Anterior cingulate cortex (tissue), 58 donors: Measurements from ENCODE around the gene UBE2E3.
A peak's percentile ranks its signal among the peaks of the same experiment; 100 is the strongest.
"Not testable (repeated sequence)": the region's sequence is repeated elsewhere in the genome, so short reads cannot be mapped to it uniquely, and the experiment has no call there.

Experiments
- DNase-seq, 58 donors: peaks; one replicate each; lab custom pipeline; 2025; lab: John Stamatoyannopoulos, UW

UBE2E3 gene

DNA sequence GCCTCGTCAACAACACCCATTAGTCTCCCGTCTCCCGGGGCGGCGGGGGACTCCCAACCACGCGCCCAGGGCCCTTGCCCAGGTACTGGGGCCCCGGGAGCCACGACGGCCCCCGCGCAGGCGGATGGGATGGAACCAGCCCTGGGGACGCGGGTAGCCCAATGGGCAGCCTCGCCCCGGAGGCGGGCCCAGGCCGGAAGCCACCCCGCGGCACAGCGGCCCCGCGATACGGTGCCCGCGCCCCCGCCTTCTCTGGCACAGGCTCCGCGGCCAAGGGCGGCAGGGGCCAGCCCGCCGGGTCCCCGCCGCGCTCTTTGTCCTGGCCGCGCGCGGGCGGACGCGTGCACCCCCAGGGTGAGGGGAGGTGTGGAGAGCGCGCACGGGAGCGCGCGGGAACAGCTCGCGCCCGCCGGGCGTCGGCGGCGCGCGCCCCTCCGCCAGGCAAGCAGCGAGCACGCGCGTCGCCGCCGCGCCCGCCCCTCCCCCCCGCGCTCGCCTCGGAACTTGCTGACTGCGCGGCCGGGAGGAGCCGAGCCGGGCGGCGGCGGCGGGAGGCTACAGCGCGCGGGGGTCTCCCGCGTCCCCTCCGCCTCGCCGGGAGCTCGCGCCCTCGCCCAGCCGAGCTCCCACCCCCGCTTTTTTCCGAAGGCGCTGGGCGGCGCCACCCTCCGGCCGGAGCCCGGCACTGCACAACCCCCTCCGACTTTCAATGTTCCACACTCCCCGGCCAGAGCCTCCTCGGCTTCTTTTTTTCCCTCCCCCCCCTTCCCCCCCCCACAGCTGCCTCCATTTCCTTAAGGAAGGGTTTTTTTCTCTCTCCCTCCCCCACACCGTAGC, at the start of gene UBE2E3:
Gene UBE2E3, plus strand, starts transcription at position 500 of the 837 bp plus-strand sequence. CDS start 1,438 bp downstream, outside the sequence.
- DNase-seq = peak in 56 of 58 donors; percentile 46 to 93 (median 83)

DNA sequence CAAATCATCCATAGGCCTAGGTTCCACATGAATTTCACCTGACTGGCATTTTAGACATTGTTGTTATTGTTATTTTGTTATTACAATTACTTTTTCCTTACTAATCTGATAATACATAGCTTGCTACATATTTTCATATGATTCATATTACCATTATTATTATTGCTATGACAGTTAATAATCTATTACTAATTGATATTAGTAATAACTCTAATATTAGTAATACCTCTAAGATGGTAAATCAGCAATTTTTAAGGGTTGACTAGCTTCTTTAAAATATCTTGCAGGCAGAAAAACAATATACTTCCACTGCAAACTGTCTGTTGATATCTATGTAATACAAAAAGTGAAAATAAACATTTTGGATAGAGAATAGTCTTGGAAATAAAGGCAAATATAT, 48.6 kb upstream of the UBE2E3 start:
- DNase-seq = no peak

DNA sequence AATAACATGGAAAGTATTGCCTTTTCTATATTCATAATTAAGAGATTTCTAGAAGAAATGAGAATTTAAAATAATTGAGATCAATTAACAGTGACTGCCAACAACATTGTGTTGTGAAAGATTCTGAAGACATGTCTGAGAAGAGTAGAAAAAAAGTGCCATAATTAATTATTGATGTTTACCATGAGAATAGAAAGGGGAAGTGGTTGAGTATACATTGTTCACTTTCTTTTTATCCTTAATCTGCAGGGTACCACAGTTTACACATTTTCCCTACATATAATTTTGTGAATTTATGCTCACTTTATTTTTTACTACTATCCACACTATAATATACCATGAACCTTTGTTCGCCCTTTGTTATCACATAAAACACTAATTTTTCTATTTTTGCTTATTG, 47.1 kb upstream of the UBE2E3 start:
- DNase-seq = no peak

DNA sequence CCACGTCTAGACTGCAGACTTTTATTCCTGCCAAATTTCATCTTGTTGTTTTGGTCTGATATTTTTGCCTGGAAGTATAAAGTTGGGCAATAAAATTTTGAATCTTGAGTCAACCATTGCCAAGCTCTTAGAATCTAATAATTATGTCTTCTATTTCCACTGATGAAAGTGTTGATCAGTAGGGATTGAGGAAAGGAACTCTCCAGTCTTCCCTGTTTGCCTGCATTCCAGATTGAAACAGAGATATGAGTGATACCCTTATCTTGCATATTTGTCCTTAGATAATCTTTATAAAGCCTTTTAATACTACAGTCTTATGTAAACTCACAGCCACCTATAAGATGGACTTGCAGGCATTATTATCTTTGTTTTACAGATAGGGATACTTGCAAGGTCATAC, 45.5 kb upstream of the UBE2E3 start:
- no peak for DNase-seq

DNA sequence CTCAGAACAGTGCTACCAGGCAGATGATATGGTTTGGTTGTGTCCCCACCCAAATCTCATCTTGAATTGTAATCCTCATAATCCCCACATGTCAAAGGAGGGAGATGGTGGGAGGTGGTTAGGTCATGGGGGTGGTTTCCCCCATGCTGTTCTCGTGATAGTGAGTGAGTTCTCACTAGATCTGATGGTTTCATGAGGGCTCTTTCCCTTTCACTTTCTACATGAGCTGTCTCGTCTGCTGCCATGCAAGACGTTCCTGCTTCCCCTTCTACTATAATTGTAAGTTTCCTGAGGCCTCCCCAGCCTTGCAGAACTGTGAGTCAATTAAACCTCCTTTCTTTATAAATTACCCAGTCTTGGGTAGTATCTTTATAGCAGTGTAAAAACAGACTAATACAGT, 42.9 kb upstream of the UBE2E3 start:
- not testable (repeated sequence) for DNase-seq

DNA sequence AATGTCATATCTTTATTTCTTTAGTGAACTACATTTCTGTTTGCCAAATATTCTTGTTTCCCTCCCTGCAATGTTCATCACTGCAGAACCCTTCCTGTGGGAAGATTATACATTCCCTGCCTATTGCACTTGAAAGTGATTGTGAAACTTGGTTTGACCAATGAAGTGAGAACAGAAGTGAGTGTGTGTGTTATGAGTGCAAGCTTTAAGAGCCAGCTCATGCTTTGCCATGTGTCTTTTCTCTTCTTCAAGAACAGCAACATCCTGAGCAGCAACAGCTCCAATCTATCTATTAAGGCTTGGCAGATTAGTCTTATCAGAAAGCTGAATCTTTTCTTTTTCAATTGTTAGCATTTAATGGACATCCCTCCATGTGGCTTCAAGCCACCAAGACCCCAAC, 42.0 kb upstream of the UBE2E3 start:
- no peak for DNase-seq

DNA sequence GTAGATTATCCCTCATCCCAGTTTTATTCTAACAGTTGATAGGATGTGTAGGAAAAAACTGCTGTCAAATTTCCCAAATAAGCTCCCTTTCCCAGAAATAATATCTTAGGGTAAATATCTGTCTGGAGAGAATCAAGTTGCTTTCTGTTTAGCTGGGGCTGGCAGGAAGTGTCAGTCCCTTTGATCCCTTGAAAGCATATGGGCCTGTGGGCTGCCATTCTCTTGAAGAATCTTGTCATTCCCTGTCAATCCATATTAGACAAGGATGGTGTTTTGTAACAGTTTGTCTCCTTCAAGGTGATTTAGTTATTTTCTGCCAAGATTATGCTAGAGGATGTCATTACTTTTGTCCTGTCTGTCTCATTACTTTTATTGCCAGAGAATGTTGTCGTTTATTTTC, 37.1 kb upstream of the UBE2E3 start:
- no peak for DNase-seq

DNA sequence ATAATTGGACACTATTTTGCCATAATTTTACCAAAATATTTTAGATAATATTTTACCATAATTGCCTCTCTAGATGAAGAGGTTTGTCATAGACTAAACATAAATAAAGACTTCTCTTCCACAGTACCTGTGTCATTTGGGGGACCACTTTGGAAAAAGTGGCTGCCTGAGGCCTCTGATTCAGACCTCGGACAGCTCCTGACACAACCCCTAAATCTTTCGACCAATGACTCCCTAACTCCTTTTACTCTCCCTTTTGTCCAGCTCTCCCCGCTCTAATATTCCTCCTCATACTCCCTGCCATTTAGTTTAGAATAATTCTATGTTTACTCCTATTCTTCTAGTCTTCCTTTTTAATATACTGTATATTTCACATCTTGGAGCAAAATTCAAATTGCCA, 36.0 kb upstream of the UBE2E3 start:
- no peak for DNase-seq

DNA sequence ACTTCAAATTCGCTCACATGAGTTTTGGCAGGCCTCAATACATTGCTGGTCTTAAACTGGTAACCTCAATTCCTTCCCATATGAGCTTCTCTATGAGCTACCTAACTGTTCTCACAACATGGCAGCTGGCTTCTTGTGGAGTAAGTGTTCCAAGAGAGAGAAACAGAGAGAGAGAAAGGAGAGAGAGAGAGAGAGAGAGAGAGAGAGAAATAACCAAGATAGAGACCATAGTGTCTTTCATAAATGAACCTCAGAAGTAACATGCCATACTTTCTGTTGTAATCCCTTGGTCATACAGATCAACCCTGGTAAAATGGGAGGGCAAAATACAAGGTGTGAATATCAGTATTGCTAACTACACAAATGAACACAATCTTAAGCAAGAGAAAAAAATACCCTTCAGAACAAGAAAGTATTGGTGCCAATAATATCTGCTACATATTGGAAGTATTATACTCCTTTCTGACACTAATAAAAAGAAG, 33.2 kb upstream of the UBE2E3 start:
- no peak for DNase-seq

DNA sequence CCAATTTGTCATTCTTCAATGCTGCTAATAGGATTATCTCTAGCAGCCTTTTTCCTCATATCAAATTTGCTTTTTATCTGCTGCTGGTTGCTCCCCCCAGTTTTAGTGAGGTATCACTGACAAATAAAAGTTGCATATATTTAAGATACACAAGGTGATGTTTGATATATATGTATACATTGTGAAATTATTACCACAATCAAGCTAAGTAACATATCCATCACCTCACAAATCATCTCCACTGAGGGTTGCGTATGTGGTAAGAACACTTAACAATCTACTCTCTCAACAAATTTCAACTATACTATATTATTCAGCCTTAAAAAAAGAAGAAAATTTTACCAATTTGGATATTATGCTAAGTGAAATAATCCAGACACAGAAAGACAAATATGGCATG, 30.5 kb upstream of the UBE2E3 start:
- no peak for DNase-seq

DNA sequence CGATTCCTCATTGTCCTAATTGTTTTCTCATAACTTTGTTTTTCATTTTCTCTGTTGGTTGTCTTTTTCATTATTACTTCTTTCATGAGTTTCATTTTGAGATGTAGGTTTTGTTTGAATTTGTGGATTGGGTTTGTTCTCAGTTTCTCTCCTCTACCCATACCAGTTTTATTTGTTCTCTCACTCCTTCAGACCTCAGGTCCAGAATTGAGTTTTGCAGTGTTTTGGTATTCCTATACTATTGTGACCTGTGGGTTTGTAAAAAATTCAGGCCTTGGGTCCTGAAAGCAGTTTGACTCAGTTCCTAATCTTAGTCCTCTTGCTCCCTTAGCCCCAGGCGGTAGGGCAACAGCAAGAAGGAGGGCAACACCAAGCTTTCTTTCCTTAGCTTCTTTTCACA, 28.3 kb upstream of the UBE2E3 start:
- no peak for DNase-seq

DNA sequence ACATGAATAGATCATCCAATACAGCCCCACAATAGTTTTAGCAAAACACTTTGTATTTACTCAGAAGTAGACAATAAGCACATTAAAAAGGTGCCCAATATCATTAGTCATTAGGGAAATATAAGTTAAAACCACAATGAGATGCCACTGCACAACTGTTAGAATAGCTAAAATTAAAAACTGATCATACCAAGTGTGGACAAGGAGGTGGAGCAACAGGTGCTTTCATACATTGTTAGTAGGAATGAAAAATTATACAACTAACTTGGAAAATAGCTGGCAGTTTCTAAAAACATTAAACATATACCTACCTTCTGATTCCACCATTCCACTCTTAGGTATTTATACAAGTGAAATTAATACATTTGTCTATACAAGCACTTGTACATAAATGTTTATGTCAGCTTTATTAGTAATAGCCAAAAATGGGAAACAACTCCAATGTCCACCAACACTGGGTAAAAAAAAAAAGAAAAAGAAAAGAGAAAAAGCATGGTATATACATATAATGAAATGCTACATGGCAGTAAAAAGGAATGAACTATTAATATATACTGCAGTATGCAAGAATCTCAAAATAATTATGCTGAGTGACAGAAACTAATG, 27.6 kb upstream of the UBE2E3 start:
- DNase-seq = no peak

DNA sequence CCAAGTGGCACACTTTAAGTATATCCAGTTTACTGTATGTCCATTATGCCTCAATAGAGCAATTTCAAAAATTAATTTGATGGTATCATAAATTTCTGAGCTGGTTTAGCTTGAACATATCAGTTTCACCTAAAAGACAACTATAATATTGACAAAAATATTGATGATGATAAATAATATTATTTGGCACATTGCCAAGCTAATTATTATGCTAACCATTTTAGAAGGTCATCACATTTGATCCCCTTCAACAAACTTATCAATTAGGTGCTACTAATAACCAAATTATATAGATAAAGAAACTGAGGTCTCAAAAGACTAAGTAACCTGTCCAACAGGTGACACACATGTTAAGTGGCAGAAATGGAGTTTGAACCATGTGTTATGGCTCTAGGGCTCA, 26.9 kb upstream of the UBE2E3 start:
- DNase-seq = no peak

DNA sequence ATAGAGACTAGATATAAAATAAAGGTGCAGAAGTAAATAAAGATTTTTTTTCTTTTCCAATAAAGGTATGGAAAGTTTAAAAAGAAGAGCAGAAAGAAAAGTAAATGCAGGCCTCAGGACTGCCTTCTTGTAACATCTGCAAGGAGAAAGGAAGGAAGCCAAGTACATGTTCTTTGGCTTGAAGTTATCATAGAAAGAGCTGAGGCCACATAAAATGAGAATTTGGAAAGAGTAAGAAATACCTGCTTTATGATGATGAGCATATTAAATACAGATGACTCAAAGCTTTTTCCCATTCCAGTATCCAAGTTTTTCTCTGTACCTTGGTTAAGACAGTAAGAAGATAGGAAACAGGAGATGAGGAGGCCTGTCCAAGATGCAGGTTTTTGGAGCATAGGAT, 25.3 kb upstream of the UBE2E3 start:
- no peak for DNase-seq

DNA sequence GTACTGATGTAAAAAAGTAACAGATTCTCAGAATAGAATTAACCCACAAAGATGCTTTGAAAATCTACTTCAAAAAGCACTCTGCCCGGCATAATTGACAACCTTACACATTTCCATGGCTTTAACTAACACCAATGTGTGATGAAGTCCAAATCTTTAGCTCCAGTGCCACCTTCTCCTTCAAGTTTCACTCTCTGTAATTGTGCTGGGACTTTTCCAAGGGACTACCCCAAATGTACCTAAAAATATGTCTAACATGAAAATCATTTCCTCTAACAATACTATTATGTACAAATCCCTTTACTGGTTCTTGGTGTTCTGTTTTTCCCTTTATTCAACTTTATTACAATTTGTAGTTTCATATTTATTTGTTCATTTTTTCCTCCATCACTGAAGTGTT, 20.6 kb upstream of the UBE2E3 start:
- DNase-seq = no peak

DNA sequence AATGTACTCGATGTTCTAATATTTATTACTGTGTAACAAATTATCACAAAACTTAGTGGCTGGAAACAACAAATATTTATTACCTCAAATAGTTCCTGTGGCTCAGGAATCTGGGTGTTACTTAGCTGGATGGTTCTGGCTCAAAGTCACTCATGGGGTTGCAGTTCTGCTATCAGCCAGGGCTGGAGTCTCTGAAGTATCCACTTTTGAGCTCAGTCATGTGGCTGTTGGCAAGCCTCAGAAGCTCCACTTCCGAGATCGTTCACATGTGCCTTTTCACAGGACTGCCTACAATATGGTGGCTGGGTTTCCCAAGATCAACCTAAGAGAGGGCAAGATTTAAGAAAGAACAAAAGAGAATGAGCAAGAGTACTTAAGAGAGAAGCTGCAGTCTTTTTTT, 19.4 kb upstream of the UBE2E3 start:
- DNase-seq = no peak

DNA sequence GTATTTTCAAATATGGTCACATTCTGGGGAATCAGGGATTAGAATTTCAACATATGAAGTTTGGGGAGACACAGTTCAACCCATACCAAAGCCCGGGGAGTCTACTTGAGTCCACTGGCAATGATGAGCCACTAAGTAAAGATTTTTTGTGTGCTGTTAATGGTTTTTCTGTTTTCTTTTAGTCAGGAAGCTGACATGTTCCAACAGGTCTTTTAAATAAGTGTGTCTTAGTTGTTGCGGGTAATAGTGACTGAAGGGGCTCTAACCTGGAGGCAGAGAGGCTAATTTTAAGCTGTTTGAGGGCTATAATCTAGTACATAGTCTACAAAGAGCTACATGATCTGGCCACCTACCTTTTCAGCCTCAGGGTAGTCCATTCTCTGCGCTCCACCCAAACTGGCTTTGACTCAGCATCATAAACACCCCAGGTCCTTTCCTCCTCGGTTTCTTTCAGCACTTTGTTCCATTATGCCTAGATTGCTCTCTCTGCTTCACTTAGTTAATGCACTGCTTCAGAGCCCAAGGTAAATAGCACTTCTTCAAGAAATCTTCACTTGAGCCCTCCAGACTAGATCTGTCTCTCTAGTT, 17.6 kb upstream of the UBE2E3 start:
- DNase-seq = no peak

DNA sequence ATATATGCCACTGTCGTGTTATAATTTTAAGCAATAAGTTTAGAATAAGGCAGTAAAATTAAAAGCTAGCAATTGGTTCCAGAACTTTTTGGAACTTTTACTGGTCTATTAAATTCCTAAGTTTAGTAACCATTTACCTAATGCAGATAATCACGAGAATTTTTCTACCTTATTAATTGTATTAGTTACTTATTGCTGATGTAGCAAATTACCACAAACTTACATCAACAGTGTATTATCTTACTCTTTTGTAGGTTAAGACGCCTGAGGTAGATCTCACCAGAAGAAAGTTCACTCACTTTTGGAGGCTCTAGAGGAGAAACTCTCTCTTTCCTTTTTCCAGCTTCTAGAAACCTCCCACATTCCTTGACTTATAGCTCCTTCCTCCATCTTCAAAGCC, 14.0 kb upstream of the UBE2E3 start:
- no peak for DNase-seq

DNA sequence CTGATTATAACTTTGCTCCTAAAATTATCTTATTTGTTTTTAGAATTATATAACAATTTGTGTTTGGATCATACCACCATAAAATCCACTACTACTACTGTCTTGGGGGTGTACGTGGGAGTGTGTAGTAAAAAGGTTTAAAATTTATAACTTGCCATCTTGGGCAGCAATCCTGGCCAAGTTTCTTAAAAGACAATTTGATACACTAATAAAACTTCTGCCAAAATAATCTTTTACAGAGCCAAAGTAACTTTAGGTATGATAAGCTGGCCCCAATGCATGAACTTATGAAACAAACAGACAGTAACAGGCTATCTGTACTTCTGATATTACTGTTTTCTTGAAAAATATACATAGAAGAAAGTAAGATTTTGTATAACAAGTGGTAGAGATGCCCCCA, 11.3 kb upstream of the UBE2E3 start:
- no peak for DNase-seq

DNA sequence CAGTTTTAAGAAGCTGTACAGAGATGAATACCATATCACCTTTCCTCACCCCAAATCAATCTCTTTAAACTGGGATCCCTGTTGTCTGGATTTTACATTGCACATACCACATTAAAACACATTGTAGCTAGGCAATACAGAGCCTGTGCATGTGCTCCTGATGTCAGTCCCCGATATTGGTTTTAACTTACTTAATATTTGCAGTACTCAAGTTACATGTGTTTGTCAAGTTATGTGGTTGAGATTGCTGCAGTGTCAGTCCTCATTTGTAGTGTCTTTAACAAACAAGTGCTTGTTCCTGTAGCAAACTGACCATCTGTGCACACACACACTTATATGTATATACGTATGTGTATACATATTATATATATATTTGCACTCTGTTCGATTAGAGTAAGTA, 10.4 kb upstream of the UBE2E3 start:
- no peak for DNase-seq

DNA sequence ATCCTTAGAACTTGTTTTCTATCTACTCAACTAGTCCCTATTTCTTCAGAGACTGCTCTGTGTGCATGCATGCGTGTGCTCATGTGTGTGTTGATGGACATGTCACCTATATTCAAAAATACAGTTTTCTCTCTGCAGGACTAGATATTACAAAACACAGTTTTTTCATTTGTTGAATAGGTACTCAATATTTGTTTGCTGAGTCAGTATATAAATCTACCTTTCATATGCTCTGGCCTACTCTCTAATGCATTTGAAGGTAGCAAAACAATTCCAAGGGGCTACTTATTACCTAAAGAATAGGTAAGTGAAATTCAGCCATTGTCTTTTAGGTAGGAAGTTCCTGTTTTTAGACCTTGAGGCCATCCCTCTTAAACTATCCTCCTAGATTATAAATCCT, 8.6 kb upstream of the UBE2E3 start:
- DNase-seq = no peak

DNA sequence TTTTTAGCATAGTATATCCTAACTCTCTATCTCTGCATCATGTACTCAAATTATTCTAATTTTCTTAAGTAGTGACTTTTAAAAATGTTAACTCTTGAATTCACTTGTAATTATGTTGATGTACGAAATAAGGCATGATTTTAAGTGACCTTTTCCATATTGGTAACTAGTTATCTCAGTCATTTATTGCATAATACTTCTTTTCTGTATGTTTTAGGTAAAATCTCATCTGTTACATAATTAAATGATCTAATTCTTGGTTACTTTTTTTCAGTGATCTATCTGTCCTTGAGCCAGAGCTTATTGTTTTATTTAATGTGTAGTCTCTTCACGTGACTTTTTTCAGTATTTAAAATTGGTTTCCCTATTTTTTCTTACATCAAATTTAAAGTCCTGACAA, 4.8 kb upstream of the UBE2E3 start:
- DNase-seq = no peak
